Stimulated activated CD8-positive, alpha-beta memory T cell treated with anti-CD3 and anti-CD28 coated beads, Interleukin-4, amount 100 ng/mL, for 4 hours (primary cell): Measurements from ENCODE around the gene ADPRHL1.
"Not testable (repeated sequence)": the region's sequence is repeated elsewhere in the genome, so short reads cannot be mapped to it uniquely, and the experiment has no call there.

Source experiments
- DNase-seq, 2 donors: peaks; one replicate each; pipeline ENCODE4 v3.0.0-alpha.2; 2020; ENCODE audit warnings: low read depth in 2 of 2, low spot score in 1 of 2

ADPRHL1 gene

GRCh38 chr13:113479179-113479578 lies 25.9 kb upstream of the ADPRHL1 start:
- DNase-seq, result no peak

DNA sequence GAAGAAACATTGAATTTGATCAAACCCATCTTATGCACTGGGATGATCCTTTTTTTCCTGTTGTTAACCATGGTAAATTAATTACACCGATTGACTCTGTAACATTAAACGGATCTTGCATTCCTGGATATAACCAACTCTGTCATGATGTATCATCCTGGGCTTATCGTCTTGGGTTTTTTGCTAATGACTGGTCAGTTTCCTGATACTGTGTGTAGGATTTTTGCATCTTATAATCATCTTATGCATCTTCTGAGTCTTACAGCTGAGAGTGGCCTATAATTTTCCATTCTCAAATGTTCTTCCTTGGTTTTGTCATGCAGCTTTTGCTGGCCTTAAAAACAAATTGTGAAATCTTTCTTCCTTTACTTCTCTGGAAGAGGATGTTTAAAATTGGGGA lies 24.4 kb upstream of the ADPRHL1 start:
- no peak for DNase-seq

DNA sequence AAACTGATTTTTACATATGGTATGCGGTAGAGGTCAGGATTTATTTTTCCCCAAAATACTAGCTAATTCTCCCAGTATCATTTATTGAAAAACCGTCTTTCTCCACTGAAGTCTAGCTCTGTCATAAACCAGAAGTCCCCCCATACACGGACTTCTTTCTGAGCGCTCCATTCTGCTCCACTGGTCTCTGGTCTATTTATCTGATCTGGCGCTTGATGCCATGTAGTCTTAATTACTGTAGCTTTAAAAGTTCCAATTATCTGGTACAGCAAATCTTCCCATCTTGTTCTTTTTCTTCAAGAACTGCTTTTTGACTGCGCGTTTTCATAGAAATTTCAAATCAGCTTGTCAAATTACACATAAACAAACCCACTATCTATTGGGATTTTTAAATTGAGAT lies 23.5 kb upstream of the ADPRHL1 start:
- no peak for DNase-seq

- DNase-seq, result no peak
Observed at GRCh38 chr13:113475911-113476310, 22.6 kb upstream of the ADPRHL1 start.

GRCh38 chr13:113475280-113475679 lies 22.0 kb upstream of the ADPRHL1 start:
- no peak for DNase-seq

- DNase-seq, result no peak
Observed at GRCh38 chr13:113474179-113474578, 20.9 kb upstream of the ADPRHL1 start.

- DNase-seq, result no peak
Observed at GRCh38 chr13:113472355-113473025, 19.2 kb upstream of the ADPRHL1 start.

DNA sequence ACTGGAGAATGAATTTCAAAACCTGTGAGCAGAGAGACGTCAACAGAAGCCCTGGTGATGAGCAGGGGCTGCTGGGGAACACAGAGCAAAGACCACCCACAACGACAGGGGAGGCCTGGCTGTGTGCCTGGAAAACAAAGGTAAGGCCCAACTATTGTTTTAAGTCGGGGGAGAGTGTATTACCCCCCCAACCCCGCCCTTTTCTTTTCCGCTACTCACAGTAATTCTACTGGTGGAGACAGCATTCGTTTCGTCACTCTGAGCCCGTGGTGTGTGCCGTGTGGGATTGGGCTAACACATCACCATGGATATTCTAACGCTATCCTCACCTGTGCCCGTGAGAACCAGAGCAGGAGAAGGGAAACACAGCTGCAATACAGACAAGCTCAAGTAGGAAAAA lies 18.6 kb upstream of the ADPRHL1 start:
- DNase-seq, result no peak

DNA sequence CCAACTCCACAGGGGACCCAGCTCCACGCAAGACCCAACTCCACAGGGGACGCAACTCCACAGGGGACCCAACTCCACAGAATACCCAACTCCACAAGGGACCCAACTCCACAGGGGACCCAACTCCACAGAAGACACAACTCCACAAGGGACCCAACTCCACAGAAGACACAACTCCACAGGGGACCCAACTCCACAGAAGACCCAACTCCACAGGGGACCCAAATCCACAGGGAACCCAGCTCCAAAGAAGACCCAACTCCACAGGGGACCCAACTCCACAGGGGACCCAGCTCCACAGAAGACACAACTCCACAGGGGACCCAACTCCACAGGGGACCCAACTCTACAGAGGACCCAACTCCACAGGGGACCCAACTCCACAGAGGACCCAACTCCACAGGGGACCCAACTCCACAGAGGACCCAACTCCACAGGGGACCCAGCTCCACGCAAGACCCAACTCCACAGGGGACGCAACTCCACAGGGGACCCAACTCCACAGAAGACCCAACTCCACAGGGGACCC lies 17.4 kb upstream of the ADPRHL1 start:
- not testable (repeated sequence) for DNase-seq

- DNase-seq, result no peak
Observed at GRCh38 chr13:113470073-113470472, 16.8 kb upstream of the ADPRHL1 start.

DNA sequence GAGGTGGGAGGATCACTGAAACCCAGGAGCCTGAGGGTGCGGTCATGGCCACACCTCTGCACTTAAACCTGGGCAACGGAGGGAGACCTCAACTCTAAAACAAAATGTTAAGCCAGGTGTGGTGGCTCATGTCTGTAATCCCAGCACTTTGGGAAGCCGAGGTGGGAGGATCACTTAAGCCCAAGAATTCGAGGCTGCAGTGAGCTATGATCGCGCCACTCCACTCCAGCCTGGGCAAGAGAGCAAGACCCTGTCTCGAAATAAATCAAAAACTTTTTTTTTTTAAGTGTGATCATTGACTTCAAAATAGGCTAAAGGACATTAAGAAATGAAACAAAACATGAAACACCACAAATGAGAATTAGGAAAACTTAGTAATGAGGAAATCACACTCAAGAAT lies 16.3 kb upstream of the ADPRHL1 start:
- no peak for DNase-seq

GRCh38 chr13:113468472-113469201 lies 15.3 kb upstream of the ADPRHL1 start:
- no peak for DNase-seq

DNA sequence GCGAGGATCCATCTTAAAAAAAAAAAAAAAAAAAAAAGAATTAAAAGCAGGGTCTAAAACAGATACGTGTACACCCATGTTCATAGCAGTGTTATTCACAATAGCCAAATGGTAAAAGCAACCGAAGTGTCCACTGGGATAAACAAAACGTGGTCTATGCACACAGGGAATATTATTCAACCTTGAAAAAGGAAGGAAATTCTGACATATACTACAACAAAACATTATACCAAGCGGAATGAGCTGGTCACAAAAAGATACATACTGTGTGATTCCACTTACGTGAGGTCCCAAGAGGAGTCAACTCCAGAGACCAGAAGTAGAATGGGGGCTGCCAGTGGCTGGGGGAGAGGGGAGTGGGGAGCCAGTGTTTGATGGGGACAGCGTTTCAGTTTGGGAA lies 14.7 kb upstream of the ADPRHL1 start:
- no peak for DNase-seq

GRCh38 chr13:113466383-113466782 lies 13.1 kb upstream of the ADPRHL1 start:
- no peak for DNase-seq

DNA sequence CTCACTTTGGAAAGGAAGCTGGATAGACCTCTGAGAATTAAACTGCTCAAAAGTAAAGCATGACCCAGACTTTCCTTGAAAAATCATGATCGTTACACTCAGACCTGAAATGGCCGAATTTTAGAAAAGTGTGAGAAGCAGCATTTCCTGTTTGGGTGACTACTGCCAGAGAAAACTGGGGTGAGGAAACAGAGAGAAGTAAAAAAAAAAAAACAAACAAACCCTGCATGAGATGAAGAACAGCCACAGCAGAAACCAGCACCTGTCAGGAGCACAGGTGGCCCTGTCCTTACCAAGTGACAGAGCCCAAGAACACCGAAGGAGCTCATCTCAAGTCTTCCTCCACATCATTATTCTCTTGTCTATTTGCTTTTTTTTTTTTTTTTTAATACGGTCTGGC lies 12.0 kb upstream of the ADPRHL1 start:
- no peak for DNase-seq

DNA sequence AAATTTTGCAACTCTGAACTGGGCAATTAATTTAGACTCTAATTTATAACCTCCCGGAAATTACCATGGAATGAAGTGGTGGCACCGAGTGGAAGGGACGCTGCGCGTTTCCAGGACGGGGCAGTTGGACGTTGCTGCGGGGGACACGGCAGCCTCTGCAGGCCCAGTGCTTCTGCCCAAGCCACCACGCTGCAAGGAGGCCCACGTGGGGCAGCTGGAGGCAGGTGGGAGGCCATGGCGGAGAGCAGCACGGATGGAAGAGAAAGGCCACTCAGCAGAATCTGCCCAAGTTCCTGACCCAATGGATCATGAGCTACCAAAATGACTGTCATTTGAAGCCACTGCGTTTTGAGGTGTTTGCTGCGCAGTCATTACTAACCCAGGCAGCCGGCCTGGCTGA lies 11.2 kb upstream of the ADPRHL1 start:
- DNase-seq, result no peak

- no peak for DNase-seq
Observed at GRCh38 chr13:113461022-113461751, 7.9 kb upstream of the ADPRHL1 start.

- DNase-seq, result no peak
Observed at GRCh38 chr13:113460599-113460998, 7.3 kb upstream of the ADPRHL1 start.

- DNase-seq, result no peak
Observed at GRCh38 chr13:113460064-113460555, 6.8 kb upstream of the ADPRHL1 start.

- no peak for DNase-seq
Observed at GRCh38 chr13:113458253-113459065, 5.2 kb upstream of the ADPRHL1 start.

GRCh38 chr13:113457510-113457909 lies 4.2 kb upstream of the ADPRHL1 start:
- DNase-seq, result no peak
